Measurements from ENCODE around the gene FUBP3.

Gene FUBP3

DNA sequence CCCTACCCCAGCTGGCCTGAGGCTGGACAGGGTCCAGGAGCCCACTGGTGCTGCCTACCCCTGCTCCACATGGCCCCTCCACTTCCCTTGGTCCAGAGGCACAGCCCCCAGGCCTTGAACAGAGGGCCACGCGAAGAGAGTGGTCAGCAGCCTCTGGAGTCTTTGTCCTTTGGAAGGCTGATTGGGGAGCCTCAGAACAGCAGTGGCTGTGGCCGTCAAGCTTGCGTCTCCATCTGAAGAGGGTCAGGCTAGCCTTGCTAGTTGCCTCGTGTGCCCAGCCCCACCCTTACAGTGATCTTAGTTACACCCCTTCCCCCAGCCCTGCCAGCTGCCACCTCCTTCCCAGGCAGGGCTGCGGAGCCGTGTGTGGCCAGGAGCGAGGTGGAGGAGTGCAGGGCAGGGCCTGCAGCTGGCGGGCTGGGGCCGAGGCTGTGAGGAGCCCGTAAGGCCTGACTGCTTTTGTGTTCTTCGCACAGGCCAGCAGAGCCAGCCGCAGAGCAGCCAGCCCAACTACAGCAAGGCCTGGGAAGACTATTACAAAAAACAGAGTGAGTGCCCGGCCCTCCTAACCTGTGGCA is 54.9 kb downstream of the FUBP3 start:
- DNase-seq (ENCODE audit: low spot score): no peak

DNA sequence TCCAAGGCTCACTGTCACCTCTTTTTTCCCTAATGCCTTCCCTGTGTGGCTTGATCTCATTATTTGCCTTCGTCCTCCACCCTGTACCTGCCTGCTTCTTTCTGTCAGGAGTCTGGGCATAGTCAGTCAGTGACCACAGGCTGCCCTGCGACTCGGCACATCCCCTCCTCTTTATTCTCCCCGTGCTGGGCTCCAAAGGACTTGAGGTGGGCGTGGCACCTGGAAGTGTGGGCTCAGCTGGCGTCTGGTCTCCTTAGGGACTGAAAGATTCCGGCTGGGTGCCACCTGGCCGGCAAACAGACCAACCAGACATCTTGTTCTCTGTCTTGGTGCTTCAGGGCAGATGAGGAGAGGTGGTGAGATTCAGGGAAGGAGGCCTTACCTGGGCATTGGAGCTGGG is 55.4 kb downstream of the FUBP3 start:
- DNase-seq (ENCODE audit: low spot score): no peak

DNA sequence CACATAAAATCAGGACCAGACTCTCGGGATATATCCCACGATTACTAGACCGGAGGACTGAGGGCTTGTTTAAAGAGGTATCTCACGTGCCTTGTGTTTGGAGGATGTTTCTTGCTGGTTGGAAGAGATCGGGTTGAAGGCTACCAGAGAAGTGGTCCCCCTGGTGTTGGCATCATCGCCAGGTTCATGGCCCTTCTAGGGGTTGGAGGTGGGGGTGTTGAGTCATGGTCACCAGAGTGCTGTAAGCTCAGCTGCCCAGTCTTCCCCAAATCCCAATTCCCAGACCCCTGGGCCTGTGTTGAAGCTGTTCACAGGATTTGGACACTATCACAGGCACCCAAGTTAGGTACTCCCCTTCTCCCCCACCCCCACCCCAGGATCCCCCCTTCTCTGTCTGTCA is 55.9 kb downstream of the FUBP3 start:
- no peak for DNase-seq (ENCODE audit: low spot score)

DNA sequence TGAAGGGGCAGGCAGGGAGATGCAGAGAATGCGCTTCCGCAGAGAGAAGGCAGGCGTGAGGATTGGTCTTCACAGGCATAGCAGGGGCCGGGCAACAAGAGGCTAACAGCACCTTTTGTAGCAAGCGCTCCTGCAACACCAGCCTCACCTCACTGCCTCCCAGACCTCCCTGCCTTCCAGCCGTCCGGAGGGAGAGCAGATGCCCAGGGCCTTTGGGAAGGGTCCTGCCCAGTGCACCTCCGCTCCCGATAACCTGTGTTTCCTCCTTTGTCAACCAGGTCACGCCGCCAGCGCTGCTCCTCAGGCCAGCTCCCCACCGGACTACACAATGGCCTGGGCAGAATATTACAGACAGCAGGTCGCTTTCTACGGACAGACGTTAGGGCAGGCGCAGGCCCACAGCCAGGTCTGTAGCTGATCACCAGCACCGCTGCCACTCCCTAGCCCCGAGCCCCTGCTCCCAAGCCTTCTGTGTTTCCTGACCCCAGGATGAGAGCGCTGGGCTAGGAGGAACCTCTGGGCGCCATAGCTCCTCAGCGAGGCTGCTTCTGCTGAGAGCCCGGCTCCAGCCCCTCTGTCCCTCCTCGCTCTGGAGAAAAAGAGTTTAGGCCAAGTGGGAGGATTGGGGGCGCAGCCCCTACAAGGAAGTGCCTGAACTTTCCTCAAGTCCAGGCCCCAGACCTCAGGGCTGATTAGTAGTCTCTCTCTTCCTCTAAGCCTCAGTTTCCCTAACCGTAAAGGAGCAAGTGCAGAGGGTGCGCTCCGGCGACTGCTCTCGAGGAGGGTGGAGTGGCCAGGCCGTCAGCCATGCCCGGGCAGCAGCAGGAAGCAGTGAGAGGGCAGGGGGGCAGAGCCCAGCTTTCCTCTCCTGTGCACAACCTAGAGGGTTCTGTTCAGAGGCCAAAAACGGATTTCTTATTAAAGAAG is 56.6 kb downstream of the FUBP3 start:
- DNase-seq (ENCODE audit: low spot score): no peak

DNA sequence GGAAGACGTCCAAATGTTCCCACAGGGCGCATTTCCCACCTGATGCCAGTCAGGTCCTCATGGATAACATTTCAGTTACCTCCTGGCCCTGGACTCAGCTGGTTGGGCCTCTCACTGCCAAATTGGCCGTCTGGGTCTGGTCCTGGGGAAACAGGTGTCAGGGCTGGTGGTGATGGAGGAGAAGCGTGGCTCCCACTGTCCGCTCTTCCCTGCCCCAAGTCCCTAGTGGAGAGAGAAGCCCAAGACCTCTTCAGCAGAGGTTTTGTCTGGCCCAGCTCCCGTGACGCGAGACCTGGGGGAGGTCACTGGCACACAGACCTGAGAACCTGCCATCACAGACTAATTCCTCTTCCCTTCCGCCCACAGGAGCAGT is 57.3 kb downstream of the FUBP3 start:
- no peak for DNase-seq (ENCODE audit: low spot score)

DNA sequence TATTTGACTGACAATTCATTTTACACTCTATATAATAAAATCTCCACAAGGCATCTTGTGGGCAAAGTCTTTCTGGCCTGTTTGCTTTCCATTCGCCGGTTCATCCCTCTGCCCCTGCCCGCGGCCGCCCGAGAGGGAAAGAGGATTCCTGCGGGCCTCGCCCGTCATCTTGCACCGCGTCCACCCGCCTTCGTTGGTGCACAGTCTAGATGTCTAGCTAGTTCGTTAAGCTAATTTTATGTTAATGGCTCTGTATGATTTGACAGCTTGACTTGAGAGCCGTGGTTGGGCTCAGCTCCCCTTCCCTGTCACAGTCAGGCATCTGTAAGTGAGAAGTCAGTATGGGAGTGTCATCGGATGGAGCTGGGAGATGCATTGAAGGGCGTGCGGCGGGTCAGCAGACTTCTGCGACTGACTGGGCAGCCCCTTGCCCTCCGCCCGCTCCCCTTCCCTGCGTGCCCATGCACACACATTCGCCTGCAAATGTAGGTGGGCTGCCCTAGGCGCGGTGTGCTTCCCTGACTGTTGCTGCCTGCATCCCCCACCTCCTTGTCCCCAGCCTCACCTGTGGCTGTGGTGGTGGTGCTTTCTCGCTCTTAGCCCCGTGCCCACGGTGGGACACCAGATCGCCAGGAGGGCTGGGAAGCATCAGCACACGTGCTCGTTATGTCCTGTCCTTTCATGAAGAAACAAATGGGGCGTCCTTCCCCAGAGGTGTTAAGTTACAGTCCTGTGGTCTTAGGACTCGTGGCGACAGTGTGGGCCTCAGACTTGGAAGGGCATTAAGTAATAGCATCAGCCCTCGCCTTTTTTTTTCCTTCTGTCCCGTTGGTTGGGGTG is 59.1 kb downstream of the FUBP3 start:
- no peak for DNase-seq (ENCODE audit: low spot score)

DNA sequence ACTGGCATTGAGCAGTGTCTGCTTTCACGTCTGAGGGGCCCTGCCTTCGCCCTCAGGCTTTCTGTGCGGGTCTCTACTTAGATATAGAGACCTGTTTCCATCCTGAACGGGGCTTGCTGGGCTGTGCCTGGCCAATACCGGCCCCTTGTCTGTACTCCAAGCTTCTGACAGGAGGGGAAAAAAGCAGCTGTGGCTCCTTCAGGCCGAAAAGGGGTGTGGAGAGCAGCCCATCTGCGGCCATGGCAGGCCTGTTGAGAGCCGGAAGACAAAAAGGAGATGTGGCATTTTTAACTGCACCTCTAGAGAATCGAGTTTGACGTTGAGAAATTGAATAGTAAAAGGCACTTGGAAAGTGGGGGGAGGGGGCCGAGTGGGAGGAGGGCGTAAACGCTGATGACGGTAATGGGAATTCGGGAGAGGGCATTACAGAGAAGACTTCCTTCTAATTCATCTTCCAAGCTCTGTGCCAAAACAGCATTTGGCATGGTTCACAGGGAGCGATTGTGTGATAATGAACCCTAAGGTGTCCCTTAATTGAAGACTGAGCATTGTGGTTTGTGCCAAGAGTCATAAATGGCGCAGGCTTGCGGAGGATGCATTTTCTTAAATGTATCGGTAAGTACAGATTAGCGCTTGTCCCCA is 59.9 kb downstream of the FUBP3 start:
- DNase-seq (ENCODE audit: low spot score): no peak

DNA sequence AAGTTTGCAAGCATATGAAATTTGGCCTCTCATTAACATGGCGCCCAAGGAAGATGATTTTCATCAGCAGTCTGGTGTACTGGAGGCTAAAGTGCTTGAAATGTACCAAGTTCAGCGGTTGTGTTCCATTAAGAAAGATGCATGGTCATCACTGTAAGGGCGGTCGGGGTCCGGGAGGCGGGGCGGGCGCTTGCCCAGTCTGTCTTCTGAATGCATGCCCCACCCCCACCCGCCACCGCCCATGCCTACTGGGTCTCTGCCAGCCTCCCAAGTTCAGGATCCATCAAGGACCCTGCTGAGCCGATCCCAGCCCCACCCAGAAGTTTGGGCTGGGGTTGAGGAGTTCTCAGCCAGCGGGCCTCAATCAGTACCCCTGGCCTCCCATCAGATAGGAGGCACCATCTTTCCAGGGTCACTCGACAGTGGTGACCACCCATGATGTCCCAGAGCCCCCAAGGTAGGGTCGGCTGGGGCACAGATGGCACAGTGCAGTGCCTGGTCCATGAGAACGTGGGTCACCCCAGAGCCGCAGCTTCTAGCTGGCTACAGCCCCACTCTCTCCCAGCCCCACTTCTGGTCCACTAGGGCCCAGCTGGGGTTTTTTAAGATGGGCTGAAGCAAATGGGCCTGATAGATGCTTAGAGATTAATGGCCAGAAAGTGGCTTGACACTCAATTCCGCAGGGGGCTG is 60.6 kb downstream of the FUBP3 start:
- DNase-seq (ENCODE audit: low spot score): no peak

DNA sequence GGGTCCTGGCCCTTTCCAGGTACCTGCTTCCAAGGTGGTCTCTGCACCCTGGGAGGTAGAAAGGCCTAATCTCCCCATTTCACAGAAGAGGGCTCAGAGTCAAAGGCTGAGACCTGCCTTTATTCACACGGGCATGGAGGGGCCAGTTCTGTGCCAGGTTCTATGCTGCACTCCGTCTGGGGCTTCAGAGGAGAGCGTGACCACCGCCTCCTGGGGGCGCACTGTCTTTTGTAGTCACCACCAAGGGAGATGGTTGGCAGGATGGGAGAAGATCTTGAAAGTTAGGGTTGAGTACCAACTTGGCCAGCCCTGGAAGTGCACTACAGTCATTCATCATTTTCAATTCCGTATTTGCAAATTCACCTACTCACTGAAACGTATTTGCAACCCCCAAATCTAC is 61.3 kb downstream of the FUBP3 start:
- DNase-seq (ENCODE audit: low spot score): no peak

DNA sequence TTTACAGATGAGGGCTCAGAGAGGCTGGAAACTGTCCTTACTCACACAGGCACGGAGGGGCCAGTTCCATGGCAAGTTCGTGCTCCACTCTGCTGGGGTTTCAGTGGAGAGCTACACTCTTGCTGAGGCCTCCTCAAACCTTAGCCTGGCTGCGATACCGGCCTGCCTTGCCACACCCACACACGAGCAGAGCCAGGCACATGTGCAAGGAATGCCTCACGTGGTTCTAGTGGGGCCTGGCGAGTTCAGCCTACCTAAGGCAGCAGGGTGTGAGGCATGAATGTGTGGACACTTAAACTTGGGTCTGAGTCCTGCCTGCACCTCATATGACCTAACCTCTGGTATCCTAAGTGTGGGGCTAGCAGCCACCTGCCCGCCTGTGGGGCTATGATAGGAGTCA is 63.5 kb downstream of the FUBP3 start:
- DNase-seq (ENCODE audit: low spot score): no peak

DNA sequence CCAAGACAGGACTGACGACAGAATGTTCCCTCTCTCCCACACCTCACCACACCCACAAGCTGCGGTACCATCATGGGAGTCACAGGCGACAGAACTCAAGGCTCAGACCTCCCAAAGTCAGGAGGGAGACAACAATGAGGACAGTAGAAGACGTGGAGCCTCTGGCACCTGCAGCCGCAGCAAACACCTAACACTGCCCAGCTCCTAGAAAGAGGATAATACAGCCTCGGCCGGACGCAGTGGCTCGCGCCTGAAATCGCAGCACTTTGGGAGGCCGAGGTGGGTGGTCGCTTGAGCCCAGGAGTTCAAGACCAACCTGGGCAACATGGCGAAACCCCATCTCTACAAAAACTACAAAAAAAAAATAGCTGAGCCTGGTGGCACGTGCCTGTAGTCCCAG is 71.8 kb downstream of the FUBP3 start:
- no peak for DNase-seq (ENCODE audit: low spot score)

DNA sequence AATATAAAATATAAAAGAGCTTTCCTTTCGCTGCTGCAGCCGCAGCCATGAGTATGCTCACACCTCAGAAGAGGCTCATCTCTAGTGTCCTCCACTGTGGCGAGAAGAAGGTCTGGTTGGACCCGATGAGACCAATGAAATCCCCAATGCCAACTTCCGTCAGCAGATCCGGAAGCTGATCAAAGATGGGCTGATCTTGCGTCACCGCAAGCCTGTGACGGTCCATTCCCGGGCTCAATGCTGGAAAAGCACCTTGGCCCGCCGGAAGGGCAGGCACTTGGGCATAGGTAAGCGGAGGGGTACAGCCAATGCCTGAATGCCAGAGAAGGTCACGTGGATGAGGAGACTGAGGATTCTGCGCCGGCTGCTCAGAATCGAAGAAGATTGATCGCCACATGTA is 72.4 kb downstream of the FUBP3 start:
- DNase-seq (ENCODE audit: low spot score): no peak

DNA sequence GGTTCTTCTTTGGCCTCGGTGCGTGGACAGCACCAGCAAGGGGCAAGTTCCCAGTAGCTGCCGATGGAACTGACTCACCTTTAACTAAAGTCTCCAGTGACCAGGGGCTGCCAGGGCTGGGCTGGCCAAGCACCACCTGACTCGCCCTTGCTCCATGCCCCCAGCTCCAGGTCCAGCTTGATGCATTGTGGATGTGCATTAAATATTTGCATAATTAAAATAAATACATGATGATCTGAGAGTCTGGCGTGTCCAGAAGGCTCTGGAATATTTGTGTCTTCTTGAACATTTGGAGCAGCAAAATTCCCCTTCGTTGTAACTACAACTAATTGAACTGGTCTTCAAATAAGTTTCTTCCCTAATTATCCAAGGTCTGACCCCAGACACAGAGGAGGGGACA is 75.5 kb downstream of the FUBP3 start:
- DNase-seq (ENCODE audit: low spot score): no peak

DNA sequence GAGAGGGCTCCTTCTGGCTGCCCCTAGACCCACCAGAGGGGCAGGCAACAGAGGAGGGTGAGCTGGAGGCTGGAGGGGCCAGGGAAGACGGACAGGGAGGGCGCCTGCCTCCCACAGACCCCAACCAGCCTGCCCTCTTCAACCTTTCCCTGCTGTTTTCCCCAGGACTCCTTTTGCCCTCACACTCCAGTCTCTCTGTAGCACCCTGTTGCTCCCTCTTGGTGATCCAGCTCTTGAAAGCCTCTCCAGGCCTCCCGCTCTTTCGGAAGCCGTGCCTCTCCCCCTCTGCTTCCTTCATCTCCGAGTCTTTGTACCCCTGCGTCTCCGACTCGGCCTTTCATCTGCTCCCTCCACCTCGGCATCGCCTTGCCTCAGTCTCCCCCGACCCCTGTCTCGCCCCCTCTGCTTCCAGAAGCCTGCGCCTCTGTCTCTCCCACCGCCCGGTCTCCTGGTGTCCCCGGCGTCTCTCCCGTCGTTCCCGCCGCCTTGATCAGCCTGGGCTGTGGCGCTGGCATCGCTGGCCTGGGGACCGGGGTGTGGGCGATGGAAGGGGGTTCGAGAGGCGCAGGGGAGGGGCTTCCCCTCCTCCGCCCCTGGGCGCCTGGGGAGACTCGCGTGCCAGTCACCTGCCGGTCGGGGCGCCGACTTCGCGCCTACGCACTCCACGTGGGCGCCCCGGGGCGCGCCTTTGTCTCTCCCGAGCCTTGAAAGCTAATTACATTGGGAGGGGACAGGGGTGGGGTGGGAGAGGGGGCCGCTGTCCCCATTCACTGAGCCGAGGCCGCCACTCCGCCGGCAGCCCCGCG is 79.7 kb downstream of the FUBP3 start:
- DNase-seq (ENCODE audit: low spot score): no peak

DNA sequence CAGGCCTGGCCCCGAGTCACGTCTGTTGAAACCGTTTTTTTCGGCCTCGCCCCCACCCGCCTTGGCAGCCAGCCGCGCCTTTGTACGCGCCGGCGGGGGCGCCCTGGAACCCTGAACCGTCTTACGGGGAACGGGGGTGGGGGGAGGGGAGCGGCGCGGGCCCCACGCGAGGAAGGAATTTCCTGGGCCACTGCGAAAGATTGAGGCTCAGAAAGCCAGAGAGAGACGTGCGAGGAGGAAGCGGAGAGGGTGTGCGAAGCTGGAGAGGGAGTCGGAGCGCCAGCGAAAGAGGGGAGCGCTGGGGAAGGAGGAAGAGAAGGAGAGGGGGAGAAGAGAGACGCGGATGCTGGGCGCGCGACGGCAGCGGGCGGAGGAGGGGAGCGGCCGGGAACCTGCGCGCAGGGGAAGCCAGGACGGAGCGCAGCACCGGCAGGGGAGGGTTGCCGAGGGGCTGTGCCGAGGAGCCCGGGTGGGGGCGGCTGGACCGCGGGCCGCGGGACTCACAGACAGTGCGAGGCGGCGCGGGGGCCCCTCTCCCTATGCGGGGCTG is 80.4 kb downstream of the FUBP3 start:
- DNase-seq (ENCODE audit: low spot score): no peak

DNA sequence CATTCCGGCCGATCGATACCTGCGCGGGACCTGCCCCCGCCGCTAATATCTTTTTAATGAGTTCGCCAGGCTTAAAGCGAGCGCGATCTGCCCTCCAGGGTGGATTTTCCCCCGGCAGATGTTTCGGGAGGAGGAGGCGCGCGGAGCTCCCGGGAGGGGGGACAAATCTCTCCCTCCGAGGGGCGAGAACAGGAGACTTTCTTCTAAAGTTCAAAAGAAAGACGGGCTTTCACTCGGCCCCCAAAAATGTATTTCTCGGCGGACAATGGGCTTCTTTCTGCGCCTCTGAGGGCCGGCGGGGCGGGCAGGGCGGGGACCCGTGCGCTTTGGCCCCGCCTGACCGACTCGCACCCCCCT is 80.9 kb downstream of the FUBP3 start:
- no peak for DNase-seq (ENCODE audit: low spot score)

DNA sequence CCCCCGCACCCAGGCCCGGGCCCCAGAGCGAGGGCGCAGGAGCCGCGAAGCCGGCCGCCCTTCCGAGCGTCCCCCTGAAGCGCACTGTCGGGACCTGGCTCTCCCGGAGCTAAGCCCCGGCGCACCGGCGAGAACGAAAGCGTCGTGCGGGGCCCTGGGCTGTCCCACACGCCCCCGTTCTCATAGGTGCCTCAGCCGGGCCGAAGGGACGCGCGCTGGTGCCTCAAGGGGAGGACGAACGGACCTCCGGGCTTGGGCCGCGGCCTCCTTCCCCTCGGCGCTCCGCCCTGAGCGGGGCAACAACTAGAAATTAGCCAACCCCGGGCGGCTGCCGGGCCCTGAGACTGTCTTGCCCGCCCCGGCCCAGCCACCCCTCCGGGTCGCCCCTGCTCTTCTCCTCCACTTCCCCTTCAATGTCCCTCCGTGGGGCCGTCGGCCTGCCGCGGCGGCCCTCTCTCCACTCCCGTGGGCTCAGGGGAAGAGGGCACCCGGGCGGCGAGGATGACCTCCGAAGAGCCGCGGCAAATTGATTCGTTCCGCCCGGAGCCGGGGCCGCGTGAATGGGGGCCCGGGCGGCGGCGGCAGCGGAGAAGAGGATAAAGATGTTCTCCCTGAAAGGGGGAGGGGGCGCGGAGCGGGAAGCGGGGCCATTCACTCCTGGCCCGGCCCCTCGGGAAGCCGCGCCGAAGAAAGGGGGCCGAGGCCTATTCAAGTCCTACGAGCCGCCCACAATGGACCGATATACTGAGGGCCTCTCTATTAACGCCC is 81.5 kb downstream of the FUBP3 start:
- DNase-seq (ENCODE audit: low spot score): peak; percentile 69

DNA sequence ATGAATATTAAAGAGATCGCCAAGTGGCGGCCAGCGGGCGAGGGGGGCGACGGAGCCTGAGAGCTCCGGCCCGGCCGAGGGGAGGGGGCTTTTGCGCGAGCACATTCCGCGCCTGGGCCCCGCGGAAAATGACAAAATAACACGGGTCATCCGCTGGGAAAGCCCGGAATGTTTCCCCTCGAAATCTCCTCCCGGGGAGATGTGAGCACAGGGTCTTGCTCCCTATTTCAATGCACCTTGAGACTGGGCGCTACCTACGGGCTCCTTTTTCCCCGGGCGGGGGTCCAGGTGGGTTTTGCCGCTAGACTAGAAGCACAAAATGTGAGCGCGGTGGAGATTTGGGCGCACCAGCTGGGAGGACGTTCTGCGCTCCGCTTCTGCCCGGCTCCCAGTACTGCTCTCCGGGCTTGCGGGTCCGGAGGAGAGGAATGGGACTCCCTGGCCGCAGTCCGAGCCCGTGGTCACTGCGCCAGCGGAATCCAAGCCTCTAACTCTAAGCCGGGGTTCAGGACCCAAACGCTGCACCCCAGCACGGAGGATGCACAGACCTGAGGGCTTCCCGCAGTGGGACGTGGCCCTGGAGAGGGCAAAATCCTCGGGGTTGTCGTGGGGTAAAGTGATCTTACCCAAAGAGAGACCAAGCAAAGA is 82.2 kb downstream of the FUBP3 start:
- DNase-seq (ENCODE audit: low spot score): no peak
